Stromal cell of bone marrow (primary cell): ENCODE data around the gene TMEM86A.
"Not testable (repeated sequence)": the region's sequence is repeated elsewhere in the genome, so short reads cannot be mapped to it uniquely, and the experiment has no call there.

Source experiments
- DNase-seq: peaks from one replicate; pipeline ENCODE4 v3.0.0-alpha.2; 2012; ENCODE audit warnings: low read depth

Gene TMEM86A, protein sequence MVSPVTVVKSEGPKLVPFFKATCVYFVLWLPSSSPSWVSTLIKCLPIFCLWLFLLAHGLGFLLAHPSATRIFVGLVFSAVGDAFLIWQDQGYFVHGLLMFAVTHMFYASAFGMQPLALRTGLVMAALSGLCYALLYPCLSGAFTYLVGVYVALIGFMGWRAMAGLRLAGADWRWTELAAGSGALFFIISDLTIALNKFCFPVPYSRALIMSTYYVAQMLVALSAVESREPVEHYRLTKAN

DNA sequence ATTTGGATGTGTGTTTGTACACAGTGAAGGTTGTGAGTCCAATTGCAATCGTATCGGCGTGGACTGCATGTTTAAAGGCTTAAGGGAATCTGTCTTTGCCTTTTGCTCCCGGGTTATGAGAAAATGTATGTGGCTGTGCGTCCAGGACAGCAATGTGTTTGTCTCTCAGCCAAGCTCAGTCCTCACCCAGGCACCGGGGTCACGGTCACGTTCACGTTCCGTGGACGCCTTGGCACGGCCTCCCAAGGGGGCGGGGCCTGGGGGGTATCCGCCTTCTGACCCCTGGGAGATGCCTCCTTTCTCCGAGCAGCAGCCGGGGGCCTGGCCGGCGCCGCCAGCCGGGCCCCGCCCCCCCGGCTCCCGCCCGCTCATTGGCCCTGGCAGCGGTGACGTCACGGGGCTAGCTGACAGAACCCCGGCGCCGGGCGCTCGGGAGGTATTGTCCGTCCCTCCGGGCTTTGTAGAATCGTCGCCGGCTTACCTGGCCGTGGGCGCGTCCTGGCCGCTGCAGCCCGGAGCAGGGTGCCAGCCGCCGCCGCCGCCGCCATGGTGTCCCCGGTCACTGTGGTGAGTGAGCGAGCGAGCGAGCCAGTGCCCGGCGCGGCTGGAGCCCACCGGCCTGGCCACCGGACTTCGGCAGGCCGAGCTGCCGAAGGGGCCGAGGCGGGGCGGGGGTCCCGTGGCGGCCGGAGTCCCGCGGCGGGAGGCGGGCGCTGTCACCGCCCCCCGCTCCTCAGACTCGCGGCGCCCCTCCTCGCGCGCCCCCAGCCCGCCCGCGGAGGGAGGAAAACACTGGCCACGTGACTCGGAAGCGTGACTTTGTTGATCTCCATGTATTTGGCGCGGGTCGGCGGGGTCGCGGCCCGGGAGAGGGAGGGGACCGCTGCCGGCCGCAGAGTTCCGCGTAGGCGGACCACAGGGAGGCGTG, at the start of gene TMEM86A:
TSS of gene TMEM86A (plus strand) at position 439 of the 928 bp plus-strand sequence. CDS start at position 547, 108 bp downstream.
- DNase-seq, result peak; percentile 61

DNA sequence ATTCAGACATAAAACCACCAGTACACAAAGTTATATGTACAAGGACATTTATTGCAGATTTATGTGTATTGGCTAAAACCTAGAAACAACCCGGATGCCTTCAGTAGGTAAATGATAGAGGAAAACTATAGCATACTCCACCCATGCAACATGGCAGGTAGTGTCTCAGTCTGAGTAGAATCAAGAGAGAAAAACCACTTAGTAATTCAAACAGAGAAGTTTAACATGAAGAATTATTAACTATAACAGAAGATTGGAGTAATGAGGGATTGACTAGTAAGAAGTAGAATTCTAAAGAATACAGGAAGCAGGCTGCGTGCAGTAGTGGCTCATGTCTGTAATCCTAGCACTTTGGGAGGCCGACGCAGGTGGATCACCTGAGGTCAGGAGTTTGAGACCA, 48.2 kb upstream of the TMEM86A start:
- DNase-seq, result no peak

DNA sequence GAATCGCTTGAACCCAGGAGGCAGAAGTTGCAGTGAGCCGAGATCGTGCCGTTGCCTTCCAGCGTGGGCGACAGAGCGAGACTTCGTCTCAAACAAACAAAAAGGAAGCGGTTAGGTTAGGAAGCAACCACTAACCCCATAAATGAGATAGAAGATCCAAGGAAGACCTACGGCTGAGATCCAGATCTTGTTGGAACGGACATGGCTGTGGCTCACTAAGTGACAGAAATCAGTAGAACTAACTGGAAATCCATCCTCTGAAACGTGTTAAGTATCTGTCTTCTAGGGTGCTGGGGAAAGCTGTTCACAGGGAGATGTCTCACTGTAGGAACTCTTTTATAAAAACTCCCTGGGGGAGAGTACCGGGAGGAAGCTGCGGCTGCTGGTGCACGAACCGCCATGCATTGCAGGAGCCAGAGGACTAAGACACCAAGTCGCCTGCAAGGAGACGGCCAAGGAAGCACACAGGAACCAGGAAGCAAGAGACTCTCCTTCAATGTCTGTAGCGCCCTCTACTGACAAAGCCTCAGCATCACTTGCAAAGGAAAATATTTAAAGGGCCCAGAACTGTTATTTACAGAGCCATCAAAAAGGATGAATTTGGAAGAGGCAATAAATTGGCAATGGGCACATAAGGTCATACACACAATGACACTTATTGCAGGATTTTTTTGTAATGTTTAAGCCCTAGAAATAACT, 47.6 kb upstream of the TMEM86A start:
- peak; percentile 31 for DNase-seq

DNA sequence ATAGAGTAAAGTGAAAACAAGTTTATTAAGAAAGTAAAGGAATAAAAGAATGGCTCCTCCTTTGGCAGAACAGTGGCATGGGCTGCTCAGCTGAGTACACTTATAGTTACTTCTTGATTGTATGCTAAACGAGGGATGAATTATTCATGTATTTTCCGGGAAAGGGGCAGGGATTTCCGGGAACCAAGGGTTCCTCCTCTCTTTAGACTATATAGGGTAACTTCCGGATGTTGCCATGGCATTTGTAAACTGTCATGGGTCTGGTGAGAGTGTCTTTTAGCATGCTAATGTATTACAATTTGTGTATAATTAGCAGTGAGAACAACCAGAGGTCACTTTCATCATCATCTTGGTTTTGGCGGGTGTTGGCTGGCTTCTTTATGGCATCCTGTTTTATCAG, 40.9 kb upstream of the TMEM86A start:
- no peak for DNase-seq

DNA sequence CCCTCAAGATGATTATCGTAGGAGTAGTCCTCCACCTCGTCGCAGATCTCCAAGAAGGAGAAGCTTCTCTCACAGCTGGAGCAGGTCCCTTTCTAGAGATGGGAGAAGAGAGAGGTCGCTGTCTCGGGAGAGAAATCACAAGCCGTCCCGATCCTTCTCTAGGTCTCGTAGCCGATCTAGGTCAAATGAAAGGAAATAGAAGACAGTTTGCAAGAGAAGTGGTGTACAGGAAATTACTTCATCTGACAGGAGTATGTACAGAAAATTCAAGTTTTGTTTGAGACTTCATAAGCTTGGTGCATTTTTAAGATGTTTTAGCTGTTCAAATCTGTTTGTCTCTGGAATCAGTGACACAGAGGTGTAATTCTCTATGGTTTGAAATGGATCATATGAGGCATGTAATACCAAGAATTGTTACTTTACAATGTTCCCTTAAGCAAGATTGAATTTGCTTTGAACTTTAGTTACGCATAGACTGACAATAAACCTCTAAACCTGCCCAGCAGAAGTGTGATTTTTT, 33.2 kb upstream of the TMEM86A start:
- DNase-seq, result not testable (repeated sequence)

DNA sequence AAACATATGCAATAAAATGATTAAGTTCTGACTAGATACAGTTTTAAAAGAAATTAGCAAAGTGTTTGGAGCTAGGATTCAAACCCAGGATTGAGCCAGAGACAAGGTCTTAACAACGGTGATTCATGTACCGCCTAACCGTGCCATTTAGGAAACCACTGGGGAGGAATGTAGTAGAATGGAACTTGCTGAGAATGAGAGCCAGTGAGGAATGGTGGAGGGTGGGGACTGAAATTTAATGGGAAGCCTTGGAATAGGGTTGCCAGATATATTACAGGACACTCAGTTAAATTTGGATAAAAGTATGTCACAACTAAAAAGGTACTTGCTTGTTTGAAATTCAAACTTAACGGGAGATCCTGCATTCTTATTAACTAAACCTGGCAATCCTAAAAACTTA, 30.4 kb upstream of the TMEM86A start:
- DNase-seq, result peak; percentile 7

DNA sequence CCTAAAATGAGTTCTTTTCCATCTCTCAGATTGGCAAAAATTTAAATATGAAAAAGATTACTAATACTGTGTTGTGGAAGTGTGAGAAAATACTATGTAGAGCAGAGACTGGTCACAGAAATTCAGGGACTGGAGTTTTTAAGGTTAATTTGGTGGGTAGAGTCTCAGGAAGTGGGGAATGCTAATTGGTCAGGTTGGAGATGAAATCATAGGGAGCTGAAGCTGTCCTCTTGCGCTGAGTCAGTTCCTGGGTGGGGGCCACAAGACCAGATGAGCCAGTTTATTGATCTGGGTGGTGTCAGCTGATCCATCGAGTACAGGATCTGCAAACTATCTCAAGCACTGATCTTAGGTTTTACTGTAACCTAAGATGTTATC, 29.4 kb upstream of the TMEM86A start:
- DNase-seq, result no peak

DNA sequence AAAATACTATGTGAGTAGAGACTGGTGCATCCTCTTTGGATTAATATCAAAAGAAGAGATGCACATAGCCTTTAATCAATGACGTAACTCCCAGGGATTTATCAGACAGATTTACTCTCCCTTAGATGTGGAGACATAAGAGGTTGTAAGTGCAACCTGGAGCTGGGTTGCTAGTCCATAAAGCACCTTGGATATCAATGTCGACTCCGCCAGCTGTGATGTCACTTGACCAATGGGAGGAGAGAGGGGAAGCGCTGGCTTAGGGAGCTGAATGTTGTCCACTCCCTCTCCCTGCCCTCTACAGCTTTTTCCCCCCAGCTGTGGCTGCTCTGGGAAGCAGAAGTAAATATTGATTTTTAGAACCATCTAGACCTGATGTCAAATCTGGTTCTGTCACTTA, 28.9 kb upstream of the TMEM86A start:
- no peak for DNase-seq

DNA sequence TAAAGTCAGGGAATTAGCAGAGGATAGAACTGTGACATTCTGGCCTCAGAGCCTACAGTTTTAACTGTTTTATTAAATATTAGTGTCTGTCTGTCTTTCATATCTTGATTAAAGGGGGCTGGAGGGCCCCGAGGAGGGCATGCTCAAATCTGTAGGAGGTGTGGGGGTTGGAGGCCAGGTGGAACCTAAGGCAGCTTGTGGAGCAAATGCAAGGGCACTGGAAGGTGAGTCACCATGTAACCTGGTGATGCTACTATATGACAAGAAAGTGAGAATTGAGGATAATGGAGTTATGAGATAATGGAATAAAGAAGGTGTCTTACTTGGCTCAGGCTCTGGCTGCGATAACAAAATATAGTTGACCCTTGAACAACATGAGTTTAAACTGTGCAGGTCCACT, 27.3 kb upstream of the TMEM86A start:
- no peak for DNase-seq

DNA sequence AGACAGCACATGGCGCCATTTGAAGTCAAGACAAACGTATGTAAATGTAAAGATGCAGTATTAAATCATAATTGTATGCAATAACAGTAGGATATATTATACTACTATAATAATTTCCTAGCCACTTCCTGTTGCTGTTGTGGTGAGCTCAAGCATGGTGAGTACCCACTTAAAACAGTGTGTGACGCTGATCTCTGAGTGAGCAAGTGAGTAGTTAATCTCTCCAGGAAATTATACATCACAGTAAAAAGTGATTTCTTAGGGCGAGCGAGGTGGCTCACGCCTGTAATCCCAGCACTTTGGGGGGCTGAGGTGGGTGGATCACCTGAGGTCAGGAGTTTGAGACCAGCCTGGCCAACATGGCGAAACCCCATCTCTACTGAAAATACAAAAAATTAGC, 26.4 kb upstream of the TMEM86A start:
- not testable (repeated sequence) for DNase-seq

DNA sequence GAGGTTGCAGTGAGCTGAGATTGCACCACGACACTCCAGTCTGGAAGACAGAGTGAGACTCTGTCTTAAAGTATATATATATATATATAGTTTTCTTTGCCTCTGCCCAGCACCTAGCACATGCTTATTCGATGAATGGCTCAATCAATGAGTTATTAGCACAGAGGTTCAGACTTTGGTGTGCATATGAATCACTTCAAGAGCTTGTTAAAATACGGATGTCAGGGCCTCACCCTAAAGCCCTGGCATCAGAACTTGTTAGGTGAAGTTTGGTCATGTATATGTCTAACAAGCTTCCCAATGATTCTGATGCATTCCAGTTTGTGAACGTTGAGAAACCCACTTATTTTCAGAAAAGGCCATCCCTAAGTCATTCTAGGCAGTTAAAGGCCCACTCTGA, 21.8 kb upstream of the TMEM86A start:
- DNase-seq, result no peak

DNA sequence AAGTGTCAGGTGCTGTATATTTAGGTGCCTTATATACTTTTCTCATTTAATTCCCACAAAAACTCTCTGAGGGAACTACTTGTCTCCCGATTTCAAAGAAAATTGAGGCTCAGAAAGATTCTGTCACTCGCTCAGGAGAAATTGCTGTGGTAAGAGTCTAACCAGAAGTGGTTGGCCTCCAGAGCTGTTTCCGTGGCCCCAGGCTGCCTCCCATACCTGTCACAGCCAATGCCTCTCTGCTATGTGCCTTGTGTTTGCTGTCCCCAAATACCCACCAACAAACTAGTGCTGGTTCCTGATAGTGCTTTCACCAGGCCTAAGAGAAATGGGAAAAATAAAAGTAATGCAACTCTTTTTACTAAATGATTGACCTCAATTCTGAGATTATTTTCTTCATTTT, 21.0 kb upstream of the TMEM86A start:
- no peak for DNase-seq

DNA sequence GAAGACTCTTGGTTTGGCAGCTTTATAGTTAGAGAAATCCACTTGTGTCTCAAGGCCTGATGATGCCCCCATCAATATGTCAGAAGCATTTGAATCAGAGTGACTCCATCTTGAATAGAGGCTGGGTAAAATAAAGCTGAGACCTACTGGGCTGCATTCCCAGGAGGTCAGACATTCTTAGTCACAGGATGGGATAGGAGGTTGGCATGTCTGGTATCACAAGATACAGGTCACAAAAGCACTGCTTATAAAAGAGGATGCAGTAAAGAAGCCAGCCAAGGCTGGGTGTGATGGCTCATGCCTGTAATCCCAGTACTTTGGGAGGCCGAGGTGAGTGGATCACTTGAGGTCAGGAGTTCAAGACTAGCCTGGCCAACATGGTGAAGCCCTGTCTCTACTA, 16.6 kb upstream of the TMEM86A start:
- not testable (repeated sequence) for DNase-seq

DNA sequence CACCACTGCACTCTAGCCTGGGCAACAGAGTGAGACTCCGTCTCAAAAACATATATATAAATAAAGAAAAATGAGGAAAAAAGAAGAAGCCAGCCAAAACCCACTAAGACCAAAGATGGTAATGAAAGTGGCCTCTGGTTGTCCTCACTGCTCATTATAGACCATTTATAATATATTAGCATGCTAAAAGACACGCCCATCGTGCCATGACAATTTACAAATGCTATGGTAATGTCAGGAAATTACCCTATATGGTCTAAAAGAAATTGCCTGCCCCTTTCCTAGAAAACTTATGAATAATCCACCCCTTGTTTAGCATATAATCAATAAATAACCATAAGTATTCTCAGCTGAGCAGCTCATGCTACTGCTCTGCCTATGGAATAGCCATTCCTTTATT, 16.1 kb upstream of the TMEM86A start:
- DNase-seq, result no peak

DNA sequence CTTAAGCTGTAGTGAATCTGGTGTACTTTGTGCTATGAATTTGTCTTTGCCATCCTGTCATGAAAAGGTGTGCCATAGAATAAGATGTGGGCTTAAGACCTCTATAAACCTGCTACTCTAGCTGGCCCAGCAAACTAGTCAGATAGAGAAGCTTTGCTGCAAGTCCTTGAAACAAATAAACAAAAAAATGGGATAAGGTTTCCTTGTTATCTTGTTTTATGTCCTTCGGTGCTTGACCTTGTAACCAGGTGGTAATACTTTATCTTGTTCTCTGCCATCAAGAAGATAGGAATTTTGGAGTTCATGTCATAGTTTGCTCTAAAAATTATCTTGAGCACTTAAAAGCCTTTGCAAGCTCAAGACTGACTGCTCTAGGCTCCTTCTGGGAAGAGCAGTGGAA, 14.3 kb upstream of the TMEM86A start:
- no peak for DNase-seq

DNA sequence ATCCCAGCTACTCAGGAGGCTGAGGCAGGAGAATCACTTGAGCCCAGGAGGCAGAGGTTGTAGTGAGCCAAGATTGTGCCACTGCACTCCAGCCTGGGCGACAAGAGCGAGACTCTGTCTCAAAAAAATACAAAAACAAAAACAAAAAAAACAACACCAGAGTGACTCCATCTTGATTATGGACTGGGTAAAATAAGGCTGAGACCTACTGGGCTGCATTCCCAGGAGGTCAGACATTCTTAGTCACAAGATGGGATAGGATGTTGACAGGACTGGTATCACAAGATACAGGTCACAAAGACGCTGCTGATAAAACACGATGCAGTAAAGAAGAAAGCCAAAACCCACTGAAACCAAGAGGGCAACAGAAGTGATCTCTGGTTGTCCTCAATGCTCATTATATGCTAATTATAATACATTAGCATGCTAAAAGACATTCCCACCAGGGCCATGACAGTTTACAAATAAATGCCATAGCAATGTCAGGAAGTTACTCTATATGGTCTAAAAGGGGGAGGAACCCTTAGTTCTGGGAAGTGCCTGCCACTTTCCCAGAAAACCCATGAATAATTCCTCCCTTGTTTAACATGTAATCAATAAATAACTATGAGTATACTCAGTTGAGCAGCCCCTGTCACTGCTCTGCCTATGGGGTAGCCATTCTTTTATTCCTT, 7.0 kb upstream of the TMEM86A start:
- not testable (repeated sequence) for DNase-seq

DNA sequence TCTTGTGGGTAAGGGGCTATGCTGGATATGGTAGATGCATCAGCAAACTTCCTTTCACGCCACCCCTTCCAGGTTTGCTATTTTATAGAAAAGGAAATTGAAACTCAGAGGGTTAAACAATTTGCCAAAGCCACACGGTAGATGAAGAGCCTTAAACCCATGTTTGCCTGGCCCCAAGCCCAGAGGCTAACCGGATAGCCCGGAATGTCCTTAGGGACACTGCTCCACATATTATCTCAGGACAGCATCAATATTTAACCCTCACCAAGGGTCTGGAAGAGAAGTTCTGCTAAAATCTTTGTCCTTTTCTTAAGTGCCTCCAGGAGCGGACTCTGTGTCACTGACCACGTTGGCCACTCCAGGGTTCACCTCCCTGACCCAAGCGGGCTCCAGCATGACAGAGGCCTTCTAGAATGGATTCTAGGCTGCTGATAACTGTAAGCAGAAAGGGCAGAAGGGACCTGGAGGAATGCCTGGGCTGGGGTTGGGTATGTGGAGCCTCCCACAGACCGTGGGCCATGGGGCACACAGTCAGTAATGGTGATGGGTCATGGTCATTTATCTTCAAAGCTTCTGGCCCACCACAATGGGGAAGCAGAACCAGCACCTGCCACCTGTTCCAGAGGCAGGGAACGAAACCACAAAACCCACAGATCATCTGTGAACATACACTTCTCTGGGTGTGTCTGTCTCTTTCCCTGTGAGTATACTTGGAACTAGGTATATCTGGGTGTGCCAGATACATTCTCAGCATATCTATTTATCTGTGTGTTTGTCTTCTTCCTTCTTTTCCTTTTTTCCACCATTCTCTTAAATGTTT, 5.4 kb upstream of the TMEM86A start:
- no peak for DNase-seq

DNA sequence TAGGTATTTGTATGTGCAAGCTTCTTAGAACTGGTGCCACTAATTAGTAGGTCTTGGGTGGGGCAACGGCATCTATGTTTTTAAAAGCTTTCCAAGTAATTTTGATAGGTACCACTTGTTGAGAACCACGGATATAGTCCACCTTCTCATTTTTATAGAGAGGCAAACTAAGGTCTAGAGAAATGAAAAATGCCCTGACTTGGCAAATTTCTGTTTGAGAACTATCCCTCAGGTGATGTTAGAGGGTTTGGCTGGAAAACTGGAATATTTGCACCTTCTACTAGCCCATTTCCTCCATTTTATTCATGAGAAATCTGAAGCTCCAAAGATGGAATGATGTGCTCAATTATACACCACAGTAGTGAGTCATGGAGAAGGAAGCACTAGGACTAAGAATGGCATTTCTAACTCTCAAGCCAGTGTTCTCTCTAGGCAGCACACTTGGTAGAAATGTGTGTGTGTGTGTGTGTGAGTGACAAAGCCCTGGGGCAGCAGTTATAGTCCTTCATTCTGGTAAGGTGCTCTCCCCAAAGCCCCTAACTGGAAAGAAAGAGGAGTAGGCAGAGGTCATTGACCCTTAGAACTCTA, 1.8 kb upstream of the TMEM86A start:
- peak; percentile 26 for DNase-seq

DNA sequence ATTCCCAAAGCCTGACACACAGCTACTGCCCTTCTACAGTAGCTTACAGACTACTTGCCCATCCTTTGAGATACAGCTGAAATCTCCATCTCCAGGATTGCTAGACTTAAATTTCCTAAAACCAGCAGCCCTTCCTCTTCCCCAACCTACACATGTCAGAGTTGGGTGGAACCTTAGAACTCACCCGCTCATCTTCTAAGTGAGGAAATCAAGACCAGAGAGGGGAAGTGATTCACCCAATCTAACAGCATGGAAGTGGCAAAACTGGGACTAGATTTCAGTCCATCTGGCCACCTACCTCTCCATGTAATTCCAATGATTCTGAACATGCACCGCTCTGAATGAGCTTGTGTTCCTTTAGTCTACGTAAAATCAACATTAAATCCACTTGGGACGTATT, 1.0 kb upstream of the TMEM86A start:
- DNase-seq, result no peak

DNA sequence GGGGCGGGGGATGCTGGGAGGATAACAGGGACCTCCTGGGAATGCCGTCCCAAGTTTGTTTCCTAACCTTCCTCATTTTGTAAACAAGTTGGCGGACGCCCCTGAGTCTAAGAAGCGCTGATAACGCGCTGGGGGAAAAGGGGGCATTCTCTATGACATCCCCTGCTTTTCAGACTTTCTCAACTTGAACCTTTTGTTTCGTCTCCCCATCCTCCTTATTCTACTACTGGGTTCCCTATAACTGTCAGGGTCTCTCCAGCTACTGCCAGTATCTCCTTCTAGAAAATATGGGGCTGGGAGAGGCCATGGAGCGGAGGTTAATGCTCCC, 654 bp downstream of the TMEM86A start:
- no peak for DNase-seq

DNA sequence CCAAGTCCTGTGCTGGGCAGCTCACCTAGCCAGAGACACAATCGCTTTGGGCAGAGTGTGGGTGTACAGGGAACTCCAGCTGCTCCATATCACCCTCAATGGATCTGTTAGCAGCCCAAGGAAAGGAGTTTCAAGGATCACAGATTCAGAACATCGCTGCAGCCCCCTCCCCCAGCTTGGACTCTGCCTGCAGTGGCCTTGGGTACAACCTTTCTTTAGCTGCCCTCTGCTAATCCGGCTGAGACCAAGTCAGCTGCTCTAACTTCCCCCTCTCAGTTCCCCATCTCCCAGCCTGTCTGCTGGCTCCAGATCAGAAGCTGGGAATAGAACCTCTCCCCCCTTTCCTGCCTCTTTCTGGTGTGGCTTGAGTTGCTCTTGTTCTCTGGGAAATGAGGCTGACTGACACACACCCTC, 1.3 kb downstream of the TMEM86A start:
- no peak for DNase-seq
